OCI-LY3 (cell line): Measurements from ENCODE around the gene TMCO1.

ENCODE experiments used
- EZH2phosphoT487 ChIP-seq: fragments of 200-600 bp; shearing (Covaris generic); IDR thresholded peaks from 2 replicates; pipeline ENCODE4 v1.6.1; 2018; ENCODE audit warnings: antibody characterized with exemption, mixed run types, low read depth
- TF ChIP-seq, protein P1 (sequence below): fragments of 200-600, 300-600 bp; sonication (generic); IDR thresholded peaks from 2 replicates; pipeline ENCODE4 v1.5.1; 2014; ENCODE audit warnings: antibody characterized with exemption, low read length, low read depth

- TF ChIP-seq, protein P1, sequence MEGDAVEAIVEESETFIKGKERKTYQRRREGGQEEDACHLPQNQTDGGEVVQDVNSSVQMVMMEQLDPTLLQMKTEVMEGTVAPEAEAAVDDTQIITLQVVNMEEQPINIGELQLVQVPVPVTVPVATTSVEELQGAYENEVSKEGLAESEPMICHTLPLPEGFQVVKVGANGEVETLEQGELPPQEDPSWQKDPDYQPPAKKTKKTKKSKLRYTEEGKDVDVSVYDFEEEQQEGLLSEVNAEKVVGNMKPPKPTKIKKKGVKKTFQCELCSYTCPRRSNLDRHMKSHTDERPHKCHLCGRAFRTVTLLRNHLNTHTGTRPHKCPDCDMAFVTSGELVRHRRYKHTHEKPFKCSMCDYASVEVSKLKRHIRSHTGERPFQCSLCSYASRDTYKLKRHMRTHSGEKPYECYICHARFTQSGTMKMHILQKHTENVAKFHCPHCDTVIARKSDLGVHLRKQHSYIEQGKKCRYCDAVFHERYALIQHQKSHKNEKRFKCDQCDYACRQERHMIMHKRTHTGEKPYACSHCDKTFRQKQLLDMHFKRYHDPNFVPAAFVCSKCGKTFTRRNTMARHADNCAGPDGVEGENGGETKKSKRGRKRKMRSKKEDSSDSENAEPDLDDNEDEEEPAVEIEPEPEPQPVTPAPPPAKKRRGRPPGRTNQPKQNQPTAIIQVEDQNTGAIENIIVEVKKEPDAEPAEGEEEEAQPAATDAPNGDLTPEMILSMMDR, result no peak
- TF ChIP-seq EZH2phosphoT487, result no peak
Measured at GRCh38 chr1:165726841-165727240, 41.8 kb downstream of the TMCO1 start.
